Astrocyte of the cerebellum (primary cell): Measurements from ENCODE around the gene LCK.
"Not testable (repeated sequence)": the region's sequence is repeated elsewhere in the genome, so short reads cannot be mapped to it uniquely, and the experiment has no call there.

ENCODE experiments used
- DNase-seq: peaks from one replicate; pipeline ENCODE4 v3.0.0-alpha.2; 2011; ENCODE audit warnings: low read depth
- H3K4me3 ChIP-seq: 2 replicates; pipeline ENCODE4 v1.5.1; 2011; ENCODE audit warnings: mild to moderate bottlenecking, low read depth, low read length, moderate library complexity
- CTCF ChIP-seq: IDR thresholded peaks from 2 replicates; pipeline ENCODE4 v1.5.1; 2012; ENCODE audit warnings: low read length, low read depth, moderate library complexity, mild to moderate bottlenecking; ENCODE audit errors: missing control alignments
- in situ Hi-C: cut with HindIII; loops from 2 replicates; pipeline ENCODE4 v1.10.0; 2017; ENCODE audit warnings: low sequenced_read_pairs

Gene LCK

GRCh38 chr1:32286763-32287162, 35.7 kb downstream of the LCK start:
- in situ Hi-C loops = no loop called here
- no peak for TF ChIP-seq CTCF
- no peak overlapping the region for H3K4me3 ChIP-seq
- DNase-seq = no peak

- H3K4me3 ChIP-seq = no peak overlapping the region
- in situ Hi-C loops = no loop called here
- no peak for DNase-seq
- no peak for TF ChIP-seq CTCF
These were observed 38.2 kb downstream of the LCK start for GRCh38 chr1:32289256-32289655.

- no peak for DNase-seq
- in situ Hi-C loops = no loop called here
- peak overlapping the region; percentile 79 for H3K4me3 ChIP-seq
- no peak for TF ChIP-seq CTCF
These were observed 40.2 kb downstream of the LCK start for GRCh38 chr1:32291145-32291707.

GRCh38 chr1:32291708-32292538, 40.9 kb downstream of the LCK start, which contains the start of gene HDAC1:
Gene HDAC1 (plus strand): TSS chr1:32292083. CDS start chr1:32292170, 87 bp downstream.
- in situ Hi-C loops = no loop called here
- peak; percentile 48 for DNase-seq
- H3K4me3 ChIP-seq = peak within 1 kb of the TSS; percentile 79
- no peak for TF ChIP-seq CTCF

GRCh38 chr1:32298211-32298610, 47.1 kb downstream of the LCK start:
- in situ Hi-C loops, H3K4me3 ChIP-seq, DNase-seq: not testable (repeated sequence)

GRCh38 chr1:32299327-32299726, 48.3 kb downstream of the LCK start:
- TF ChIP-seq CTCF = no peak
- no peak for DNase-seq
- in situ Hi-C loops = no loop called here
- H3K4me3 ChIP-seq = no peak overlapping the region

GRCh38 chr1:32303358-32303757, 52.3 kb downstream of the LCK start:
- H3K4me3 ChIP-seq = no peak overlapping the region
- no peak for DNase-seq
- TF ChIP-seq CTCF = no peak
- in situ Hi-C loops = no loop called here
